Effector memory CD4-positive, alpha-beta T cell (primary cell): ENCODE results near the gene RBX1.

ENCODE experiments used
- DNase-seq, 3 donors: peaks; one replicate each; pipeline ENCODE4 v3.0.0-alpha.2; 2020
- H3K27ac ChIP-seq: 2 replicates; pipeline ENCODE4 v1.7.0; 2013; ENCODE audit warnings: mild to moderate bottlenecking, low read length, moderate library complexity; ENCODE audit not compliant: insufficient read depth, poor library complexity, severe bottlenecking
- H3K27me3 ChIP-seq: replicated peaks from 2 replicates; pipeline ENCODE4 v1.7.0; 2013; ENCODE audit warnings: mild to moderate bottlenecking, low read length; ENCODE audit not compliant: insufficient read depth, control insufficient read depth, poor library complexity, severe bottlenecking
- H3K36me3 ChIP-seq: 2 replicates; pipeline ENCODE4 v1.7.0; 2013; ENCODE audit warnings: mild to moderate bottlenecking, low read length, moderate library complexity; ENCODE audit not compliant: control insufficient read depth, insufficient read depth
- H3K4me1 ChIP-seq: 2 replicates; pipeline ENCODE4 v1.7.0; 2013; ENCODE audit warnings: low read length, mild to moderate bottlenecking; ENCODE audit not compliant: control insufficient read depth, insufficient read depth, poor library complexity, severe bottlenecking
- H3K4me3 ChIP-seq: 2 replicates; pipeline ENCODE4 v1.7.0; 2013; ENCODE audit warnings: low read length, low read depth, mild to moderate bottlenecking; ENCODE audit not compliant: insufficient read depth, poor library complexity, severe bottlenecking
- H3K9me3 ChIP-seq: 2 replicates; pipeline ENCODE4 v1.7.0; 2013; ENCODE audit warnings: mild to moderate bottlenecking, low read length, moderate library complexity; ENCODE audit not compliant: control insufficient read depth

RBX1 gene

DNA sequence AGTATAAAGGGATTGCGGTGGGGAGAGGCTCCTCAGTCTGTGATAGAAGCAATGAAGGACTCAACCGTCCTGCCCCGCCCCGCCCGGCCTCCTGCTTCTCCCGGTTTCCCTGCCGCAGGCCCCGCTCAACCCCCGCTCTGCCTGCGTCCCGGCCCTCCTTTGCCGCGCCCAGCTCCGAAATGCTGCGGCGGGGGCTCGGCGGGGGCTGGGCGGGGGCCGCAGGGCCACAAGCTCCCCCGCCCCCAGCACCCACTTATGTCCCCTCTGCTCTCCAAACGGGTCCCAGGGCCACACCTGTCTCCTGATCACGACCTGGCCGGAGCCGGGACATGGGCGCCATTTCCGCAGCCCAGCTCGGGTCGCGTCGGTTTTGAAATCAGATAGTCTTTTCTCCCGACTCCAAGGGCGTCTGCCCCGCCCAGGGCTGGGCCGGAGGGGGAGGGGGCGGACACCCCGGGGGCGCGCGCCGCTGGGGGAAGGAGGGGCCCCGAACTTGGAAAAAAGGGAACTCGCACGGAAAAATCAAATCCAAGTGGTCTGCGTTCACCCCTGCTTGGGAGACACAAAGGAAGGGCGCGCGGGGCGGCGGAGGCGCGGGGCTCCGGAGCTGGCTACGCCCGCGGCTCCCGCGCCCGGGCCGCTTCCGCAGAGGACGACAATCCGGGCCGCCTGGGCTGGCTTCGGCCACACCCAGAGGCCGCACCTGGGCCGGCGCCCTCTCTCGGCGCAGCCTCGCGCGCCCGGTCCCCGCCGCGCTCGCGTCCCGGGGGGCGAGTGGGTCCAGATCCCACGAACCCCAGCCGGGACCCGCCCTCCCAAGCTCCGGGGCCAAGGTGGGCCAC, 70.7 kb downstream of the RBX1 start:
- H3K27me3 ChIP-seq: no peaks in the 10 kb centered on the region
- peak; percentile 6 to 32 (median 12) for DNase-seq
- H3K9me3 ChIP-seq: no peaks in the 10 kb centered on the region

DNA sequence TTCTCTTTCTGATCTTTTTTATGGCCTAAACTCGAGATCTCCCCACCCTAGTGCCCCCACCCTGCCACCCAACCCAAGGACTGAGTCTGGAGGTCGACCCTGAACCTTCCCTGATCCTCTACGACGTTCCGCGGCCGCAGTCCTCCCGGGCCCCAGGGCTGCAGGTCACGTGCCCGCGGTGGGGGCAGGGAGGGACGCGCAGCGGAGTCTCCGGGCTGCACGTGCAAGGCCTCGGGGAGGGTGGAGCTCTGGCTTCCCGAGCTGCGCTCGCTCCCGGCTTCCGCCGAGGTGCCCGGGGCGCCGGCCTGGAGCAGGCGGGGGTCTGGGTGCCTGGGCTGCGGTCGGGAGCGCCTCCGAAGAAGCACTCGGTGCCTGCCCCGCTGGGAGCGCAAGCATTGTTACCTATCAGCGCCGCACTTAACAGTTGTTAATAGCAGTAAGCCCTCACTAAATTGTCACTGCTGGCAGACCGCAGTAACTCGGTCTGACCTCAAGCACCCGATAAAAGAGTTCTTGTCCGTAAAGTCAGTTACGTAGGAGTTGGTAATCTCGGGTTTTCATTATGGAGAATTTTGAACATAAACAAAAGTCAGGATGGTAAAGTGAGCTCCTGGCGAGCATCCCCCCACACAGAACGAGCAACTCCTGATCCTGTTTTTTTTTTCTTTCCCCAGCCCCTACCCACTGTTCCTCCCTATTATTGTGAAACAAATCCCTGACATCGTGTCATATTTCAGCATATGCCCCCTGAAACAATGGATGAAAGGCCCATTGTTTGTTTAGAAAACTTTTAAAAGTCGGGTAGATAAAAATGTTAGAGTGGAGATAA, 71.5 kb downstream of the RBX1 start:
- Histone ChIP-seq H3K27me3 (no peaks in the 10 kb centered on the region), H3K9me3 (no peaks in the 10 kb centered on the region), H3K4me3 (peak overlapping the region; percentile 95), H3K4me1 (peaks cover 12% of the 10 kb centered on the region), H3K36me3 (no peaks in the 10 kb centered on the region), H3K27ac (peak overlapping the region; percentile 61)
- peak; percentile 60 to 71 (median 64) for DNase-seq

More for the DNA sequence above, 70.7 kb downstream of the RBX1 start:
- Histone ChIP-seq H3K36me3 (no peaks in the 10 kb centered on the region), H3K4me1 (peaks cover 12% of the 10 kb centered on the region), H3K4me3 (peak overlapping the region; percentile 95), H3K27ac (peak overlapping the region; percentile 61)
